UCSD-AML1 (cell line): ENCODE results near the gene CHTF8.
"Not testable (repeated sequence)": the region's sequence is repeated elsewhere in the genome, so short reads cannot be mapped to it uniquely, and the experiment has no call there.

Experiments used
- DNase-seq: peaks from one replicate; lab custom pipeline; 2025; ENCODE audit not compliant: unreplicated experiment; lab: John Stamatoyannopoulos, UW

CHTF8 gene

GRCh38 chr16:69132424-69133252, at the start of gene CHTF8, which contains the start of gene UTP4:
Gene CHTF8, minus strand, starts transcription at chr16:69132588. Its CDS starts 11,130 bp downstream, at chr16:69121458.
Gene UTP4, plus strand, starts transcription at chr16:69132649. Its CDS starts 811 bp downstream, at chr16:69133460.
- peak; percentile 87 for DNase-seq

GRCh38 chr16:69180011-69180338, 47.6 kb upstream of the CHTF8 start:
- no peak for DNase-seq

- no peak for DNase-seq
Measured at GRCh38 chr16:69179328-69180010, 47.1 kb upstream of the CHTF8 start.

GRCh38 chr16:69176033-69176800, 43.8 kb upstream of the CHTF8 start:
- DNase-seq, result no peak

GRCh38 chr16:69171325-69172084, 39.1 kb upstream of the CHTF8 start:
- DNase-seq, result no peak

- DNase-seq, result no peak
Measured at GRCh38 chr16:69169607-69170352, 37.4 kb upstream of the CHTF8 start.

GRCh38 chr16:69169051-69169450, 36.7 kb upstream of the CHTF8 start:
- DNase-seq, result no peak

GRCh38 chr16:69166946-69167930, 34.9 kb upstream of the CHTF8 start:
- no peak for DNase-seq

GRCh38 chr16:69166221-69166833, 33.9 kb upstream of the CHTF8 start:
- no peak for DNase-seq

- DNase-seq, result no peak
Measured at GRCh38 chr16:69165584-69165983, 33.2 kb upstream of the CHTF8 start.

GRCh38 chr16:69160192-69160591, 27.8 kb upstream of the CHTF8 start:
- DNase-seq, result no peak

- no peak for DNase-seq
Measured at GRCh38 chr16:69157196-69157595, 24.8 kb upstream of the CHTF8 start.

GRCh38 chr16:69150146-69150865, 17.9 kb upstream of the CHTF8 start:
- no peak for DNase-seq

- not testable (repeated sequence) for DNase-seq
Measured at GRCh38 chr16:69149621-69150020, 17.2 kb upstream of the CHTF8 start.

- DNase-seq, result no peak
Measured at GRCh38 chr16:69145658-69146057, 13.3 kb upstream of the CHTF8 start.

- DNase-seq, result no peak
Measured at GRCh38 chr16:69143116-69143515, 10.7 kb upstream of the CHTF8 start.

GRCh38 chr16:69141936-69142335, 9.5 kb upstream of the CHTF8 start:
- DNase-seq, result no peak

GRCh38 chr16:69141014-69141413, 8.6 kb upstream of the CHTF8 start:
- DNase-seq, result no peak
